Lower lobe of right lung (tissue), 2 donors: ENCODE measurements around the gene AFP. TPM values are rescaled to one million over a fixed set of nuclear protein-coding genes. Genes with fewer than 3 reads are reported as not detected.

ENCODE experiments used
- ATAC-seq, 2 donors: fragments of 200-7000 bp; cut with Tn5 transposase; one replicate each; pipeline ENCODE4 v1.9.1; 2020 to 2022; ENCODE audit warnings: mild to moderate bottlenecking in 2 of 2, moderate library complexity in 2 of 2
- DNase-seq: peaks from one replicate; pipeline ENCODE4 v3.0.0-alpha.2; 2020
- H3K27ac ChIP-seq: fragments of 200-600 bp; one replicate; pipeline ENCODE4 v1.8.0; 2022
- H3K27me3 ChIP-seq: fragments of 200-600 bp; one replicate; pipeline ENCODE4 v1.8.0; 2022; ENCODE audit warnings: low read depth
- H3K36me3 ChIP-seq: fragments of 200-600 bp; one replicate; pipeline ENCODE4 v1.8.0; 2022; ENCODE audit warnings: mild to moderate bottlenecking
- H3K4me1 ChIP-seq: fragments of 200-600 bp; one replicate; pipeline ENCODE4 v1.8.0; 2022
- H3K4me3 ChIP-seq: fragments of 200-600 bp; one replicate; pipeline ENCODE4 v1.8.0; 2022; ENCODE audit warnings: mild to moderate bottlenecking
- H3K9me3 ChIP-seq: fragments of 200-600 bp; one replicate; pipeline ENCODE4 v1.8.0; 2022
- intact Hi-C: fragments of 100-400 bp; cut with DNase I; formaldehyde crosslinking; loops from one replicate; pipeline ENCODE4 v1.11.0; 2022
- total RNA-seq: library from RNA; stranded (reverse); fragmentation: NEBNext Ultra II Directional; extraction: Animal tissue kit (Norgen Biotek cat#: 25700); gene quantifications from one replicate; pipeline ENCODE4 v1.2.1, GENCODE V29; 2021
- TF ChIP-seq, protein P1 (sequence below): fragments of 200-600 bp; IDR thresholded peaks from one replicate; pipeline ENCODE4 v1.8.0; 2022; ENCODE audit warnings: antibody characterized with exemption, mild to moderate bottlenecking
- donor health status: DM: no; HTN: yes; CAD: no; lungs with severe emphysema.

Gene AFP
- total RNA-seq, 1 donor from 2014 or later: not detected

DNA sequence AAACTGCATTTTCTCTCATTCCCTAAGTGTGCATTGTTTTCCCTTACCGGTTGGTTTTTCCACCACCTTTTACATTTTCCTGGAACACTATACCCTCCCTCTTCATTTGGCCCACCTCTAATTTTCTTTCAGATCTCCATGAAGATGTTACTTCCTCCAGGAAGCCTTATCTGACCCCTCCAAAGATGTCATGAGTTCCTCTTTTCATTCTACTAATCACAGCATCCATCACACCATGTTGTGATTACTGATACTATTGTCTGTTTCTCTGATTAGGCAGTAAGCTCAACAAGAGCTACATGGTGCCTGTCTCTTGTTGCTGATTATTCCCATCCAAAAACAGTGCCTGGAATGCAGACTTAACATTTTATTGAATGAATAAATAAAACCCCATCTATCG lies 2.9 kb upstream of the AFP start:
- H3K9me3 ChIP-seq: no peaks in the 10 kb centered on the region
- H3K4me3 ChIP-seq: no peak overlapping the region
- H3K4me1 ChIP-seq: no peaks in the 10 kb centered on the region
- intact Hi-C loops: no loop called here
- no peaks in the 10 kb centered on the region for H3K36me3 ChIP-seq
- TF ChIP-seq, protein P1, sequence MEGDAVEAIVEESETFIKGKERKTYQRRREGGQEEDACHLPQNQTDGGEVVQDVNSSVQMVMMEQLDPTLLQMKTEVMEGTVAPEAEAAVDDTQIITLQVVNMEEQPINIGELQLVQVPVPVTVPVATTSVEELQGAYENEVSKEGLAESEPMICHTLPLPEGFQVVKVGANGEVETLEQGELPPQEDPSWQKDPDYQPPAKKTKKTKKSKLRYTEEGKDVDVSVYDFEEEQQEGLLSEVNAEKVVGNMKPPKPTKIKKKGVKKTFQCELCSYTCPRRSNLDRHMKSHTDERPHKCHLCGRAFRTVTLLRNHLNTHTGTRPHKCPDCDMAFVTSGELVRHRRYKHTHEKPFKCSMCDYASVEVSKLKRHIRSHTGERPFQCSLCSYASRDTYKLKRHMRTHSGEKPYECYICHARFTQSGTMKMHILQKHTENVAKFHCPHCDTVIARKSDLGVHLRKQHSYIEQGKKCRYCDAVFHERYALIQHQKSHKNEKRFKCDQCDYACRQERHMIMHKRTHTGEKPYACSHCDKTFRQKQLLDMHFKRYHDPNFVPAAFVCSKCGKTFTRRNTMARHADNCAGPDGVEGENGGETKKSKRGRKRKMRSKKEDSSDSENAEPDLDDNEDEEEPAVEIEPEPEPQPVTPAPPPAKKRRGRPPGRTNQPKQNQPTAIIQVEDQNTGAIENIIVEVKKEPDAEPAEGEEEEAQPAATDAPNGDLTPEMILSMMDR: no peak
- no peak for ATAC-seq
- H3K27ac ChIP-seq: no peak overlapping the region
- H3K27me3 ChIP-seq: no peaks in the 10 kb centered on the region
- DNase-seq: no peak

DNA sequence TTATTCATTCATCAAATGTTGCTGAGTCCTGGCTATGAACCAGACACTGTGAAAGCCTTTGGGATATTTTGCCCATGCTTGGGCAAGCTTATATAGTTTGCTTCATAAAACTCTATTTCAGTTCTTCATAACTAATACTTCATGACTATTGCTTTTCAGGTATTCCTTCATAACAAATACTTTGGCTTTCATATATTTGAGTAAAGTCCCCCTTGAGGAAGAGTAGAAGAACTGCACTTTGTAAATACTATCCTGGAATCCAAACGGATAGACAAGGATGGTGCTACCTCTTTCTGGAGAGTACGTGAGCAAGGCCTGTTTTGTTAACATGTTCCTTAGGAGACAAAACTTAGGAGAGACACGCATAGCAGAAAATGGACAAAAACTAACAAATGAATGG lies 1.7 kb upstream of the AFP start:
- ATAC-seq (no peak), DNase-seq (no peak)
- intact Hi-C loops: no loop called here
- TF ChIP-seq, protein P1: peak; percentile 46
- Histone ChIP-seq H3K4me1 (no peaks in the 10 kb centered on the region), H3K9me3 (no peaks in the 10 kb centered on the region), H3K36me3 (no peaks in the 10 kb centered on the region), H3K27me3 (no peaks in the 10 kb centered on the region), H3K4me3 (no peak overlapping the region), H3K27ac (no peak overlapping the region)

DNA sequence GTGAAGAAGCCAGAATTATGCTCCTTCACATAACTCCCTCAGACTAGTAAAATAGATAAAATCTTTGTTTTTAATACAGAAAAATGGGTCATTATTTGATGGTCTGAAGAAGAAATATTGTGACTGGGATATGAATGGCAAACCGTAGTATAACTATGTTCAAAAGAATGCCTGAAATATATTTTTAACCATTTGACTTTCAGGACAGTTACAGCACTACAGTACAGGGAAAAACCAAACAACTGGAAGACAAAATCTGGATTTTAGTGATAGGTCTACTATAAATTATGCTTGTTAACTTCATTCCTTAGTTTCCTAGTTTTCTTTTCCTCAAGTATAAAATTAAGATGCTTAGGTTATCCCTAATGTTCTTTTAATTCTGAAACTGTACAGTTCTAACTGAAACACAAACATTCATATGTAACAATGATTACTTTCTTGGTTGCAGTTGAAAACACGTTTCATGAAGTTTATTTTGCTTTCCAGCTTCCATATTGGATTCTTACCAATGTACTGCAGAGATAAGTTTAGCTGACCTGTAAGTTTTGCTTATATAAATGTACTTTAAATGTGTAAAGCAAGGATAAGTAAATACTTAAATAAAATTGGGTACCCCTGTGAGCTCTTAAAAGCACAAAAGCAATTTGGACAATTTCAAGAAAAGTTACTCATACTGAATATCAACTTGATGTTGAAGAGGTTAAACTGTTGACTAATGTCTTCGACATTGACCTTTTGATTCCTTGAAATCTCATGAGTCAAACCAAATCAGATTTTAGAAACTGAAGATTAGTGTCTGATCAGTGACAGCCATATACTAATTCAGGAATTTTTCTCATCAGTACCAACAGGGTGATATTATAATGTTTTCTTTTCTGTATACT lies 895 bp downstream of the AFP start:
- Histone ChIP-seq H3K36me3 (no peaks in the 10 kb centered on the region), H3K27ac (no peak overlapping the region), H3K9me3 (no peaks in the 10 kb centered on the region), H3K4me3 (no peak overlapping the region), H3K4me1 (no peaks in the 10 kb centered on the region), H3K27me3 (no peaks in the 10 kb centered on the region)
- TF ChIP-seq, protein P1: no peak
- no peak for DNase-seq
- no peak for ATAC-seq
- intact Hi-C loops: no loop called here

DNA sequence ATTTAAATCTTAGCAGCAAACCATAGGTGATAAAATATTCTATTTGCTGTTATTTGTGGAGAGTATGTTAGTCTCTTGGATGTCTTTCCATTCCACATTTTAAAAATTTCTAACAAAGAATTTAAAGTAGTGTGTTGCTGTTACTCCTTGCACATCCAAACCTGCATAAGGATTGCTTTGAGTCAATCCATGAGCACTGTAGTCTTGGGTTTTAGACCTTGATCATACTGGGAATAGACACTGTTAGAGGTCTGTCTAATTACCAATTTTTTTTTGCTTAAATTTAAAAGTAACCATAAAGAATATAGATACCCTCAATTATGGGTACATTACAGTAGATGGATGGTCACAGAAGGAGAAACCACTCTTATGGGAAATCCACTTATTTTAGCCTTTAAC lies 1.5 kb downstream of the AFP start:
- intact Hi-C loops: no loop called here
- DNase-seq (no peak), ATAC-seq (no peak)
- Histone ChIP-seq H3K27me3 (no peaks in the 10 kb centered on the region), H3K4me3 (no peak overlapping the region), H3K9me3 (no peaks in the 10 kb centered on the region), H3K36me3 (no peaks in the 10 kb centered on the region), H3K27ac (no peak overlapping the region), H3K4me1 (no peaks in the 10 kb centered on the region)
- TF ChIP-seq, protein P1: no peak

DNA sequence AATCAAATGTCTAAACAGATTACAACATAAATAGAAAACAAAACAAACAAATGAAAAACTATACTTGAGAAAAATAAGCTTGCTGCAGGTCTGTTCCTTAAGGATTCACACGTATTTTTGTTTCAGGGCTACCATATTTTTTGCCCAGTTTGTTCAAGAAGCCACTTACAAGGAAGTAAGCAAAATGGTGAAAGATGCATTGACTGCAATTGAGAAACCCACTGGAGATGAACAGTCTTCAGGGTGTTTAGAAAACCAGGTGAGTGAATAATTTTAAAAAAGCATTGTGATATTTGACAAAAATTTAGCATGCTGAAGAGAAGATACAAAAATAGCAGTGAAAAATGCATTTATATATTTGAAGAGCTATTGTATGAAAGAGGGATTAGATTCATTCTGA lies 2.0 kb downstream of the AFP start:
- TF ChIP-seq, protein P1: no peak
- Histone ChIP-seq H3K27ac (no peak overlapping the region), H3K27me3 (no peaks in the 10 kb centered on the region), H3K36me3 (no peaks in the 10 kb centered on the region), H3K4me3 (no peak overlapping the region), H3K4me1 (no peaks in the 10 kb centered on the region), H3K9me3 (no peaks in the 10 kb centered on the region)
- intact Hi-C loops: no loop called here
- ATAC-seq (no peak), DNase-seq (no peak)
